ENCODE measurements around the gene KIAA1671. TPM values are rescaled to one million over a fixed set of nuclear protein-coding genes. Genes with fewer than 3 reads are reported as not detected.

Gene KIAA1671
- total and polyA plus RNA-seq, 2 of the 13 experiments (the other 11 are each of a cell fraction or from before 2014, with no cell fraction given): 13.5 to 13.6 TPM

DNA sequence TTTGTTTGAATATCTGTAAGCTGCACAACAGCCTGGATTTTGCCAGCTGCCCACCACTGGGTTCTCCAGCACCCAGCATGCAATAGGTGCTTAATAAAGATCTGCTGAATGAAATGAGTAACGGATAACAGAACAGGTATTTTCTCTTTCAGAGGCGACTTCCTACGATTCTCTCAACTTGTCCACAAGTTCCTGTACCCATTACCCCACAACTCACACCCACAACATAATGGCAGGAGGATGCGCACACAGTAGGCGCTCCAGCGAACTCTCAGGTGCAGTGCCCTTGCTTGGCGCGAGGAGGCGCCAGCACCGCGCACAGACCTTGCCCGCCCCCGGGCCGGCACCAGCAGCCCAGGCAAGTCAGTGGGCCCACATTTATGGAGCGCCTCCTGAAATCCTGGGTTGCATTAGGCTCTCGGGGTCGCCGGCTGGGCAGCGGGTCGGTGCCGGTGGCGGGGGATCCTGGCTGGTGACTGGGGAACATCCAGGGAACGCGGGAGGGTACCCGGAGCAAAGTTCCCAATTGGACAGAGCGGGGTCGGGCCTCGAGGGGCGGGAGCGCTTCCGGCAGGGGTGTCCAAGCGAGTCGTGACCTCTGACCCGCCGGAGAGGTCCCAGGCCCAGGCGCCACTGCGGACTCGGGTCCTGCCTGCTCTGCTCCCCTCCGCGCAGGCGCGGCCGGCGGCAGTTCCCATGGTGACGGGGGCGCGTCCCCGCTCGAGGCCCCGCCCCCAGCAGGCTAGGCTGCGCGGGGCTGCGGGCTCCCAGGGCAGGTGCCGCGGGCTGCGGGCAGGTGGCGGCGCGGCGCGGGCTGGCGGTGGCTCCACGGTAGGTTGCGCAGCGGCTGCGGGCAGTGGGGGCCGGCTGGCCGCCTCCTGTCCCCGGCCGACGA is at the start of gene KIAA1671 (continued):
- TF ChIP-seq ZNF282 (IDR thresholded peaks at IDR 0.05; ENCODE audit: partially characterized antibody) (no peak), TEAD3 (CRISPR knock-in tag; optimal IDR thresholded peaks at IDR 0.05; ENCODE audit: borderline replicate concordance) (no peak), IKZF1 (IDR thresholded peaks at IDR 0.05) (no peak), KLF9 (CRISPR knock-in tag; IDR thresholded peaks at IDR 0.05; ENCODE audit: low read depth) (no peak), MED13 (CRISPR knock-in tag; IDR thresholded peaks at IDR 0.05) (no peak), THAP11 (CRISPR knock-in tag; IDR thresholded peaks at IDR 0.05) (peak; percentile 87), KLF6 (CRISPR knock-in tag; IDR thresholded peaks at IDR 0.05) (no peak), PRMT3 (CRISPR knock-in tag; IDR thresholded peaks at IDR 0.05; ENCODE audit: borderline replicate concordance, low read depth) (peak; percentile 36; the same call in 1 of the 2 replicates), KDM5A (IDR thresholded peaks at IDR 0.05; ENCODE audit: borderline replicate concordance, low read length) (no peak), SP5 (CRISPR knock-in tag; IDR thresholded peaks at IDR 0.05; ENCODE audit: borderline replicate concordance, low read depth) (no peak), NFE2 (CRISPR knock-in tag; IDR thresholded peaks at IDR 0.05) (no peak), POLR2AphosphoS2 (IDR thresholded peaks at IDR 0.05; ENCODE audit: low read depth, low read length) (no peak), CHD4 (IDR thresholded peaks at IDR 0.05; ENCODE audit: borderline replicate concordance, low read length) (no peak), MATR3 (CRISPR knock-in tag; IDR thresholded peaks at IDR 0.05) (no peak), PHB2 (IDR thresholded peaks at IDR 0.05; ENCODE audit: partially characterized antibody) (no peak), ZNF512B (CRISPR knock-in tag; IDR thresholded peaks at IDR 0.05; ENCODE audit: borderline replicate concordance) (no peak)
- TF ChIP-seq, protein P1, sequence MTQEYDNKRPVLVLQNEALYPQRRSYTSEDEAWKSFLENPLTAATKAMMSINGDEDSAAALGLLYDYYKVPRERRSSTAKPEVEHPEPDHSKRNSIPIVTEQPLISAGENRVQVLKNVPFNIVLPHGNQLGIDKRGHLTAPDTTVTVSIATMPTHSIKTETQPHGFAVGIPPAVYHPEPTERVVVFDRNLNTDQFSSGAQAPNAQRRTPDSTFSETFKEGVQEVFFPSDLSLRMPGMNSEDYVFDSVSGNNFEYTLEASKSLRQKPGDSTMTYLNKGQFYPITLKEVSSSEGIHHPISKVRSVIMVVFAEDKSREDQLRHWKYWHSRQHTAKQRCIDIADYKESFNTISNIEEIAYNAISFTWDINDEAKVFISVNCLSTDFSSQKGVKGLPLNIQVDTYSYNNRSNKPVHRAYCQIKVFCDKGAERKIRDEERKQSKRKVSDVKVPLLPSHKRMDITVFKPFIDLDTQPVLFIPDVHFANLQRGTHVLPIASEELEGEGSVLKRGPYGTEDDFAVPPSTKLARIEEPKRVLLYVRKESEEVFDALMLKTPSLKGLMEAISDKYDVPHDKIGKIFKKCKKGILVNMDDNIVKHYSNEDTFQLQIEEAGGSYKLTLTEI (CRISPR knock-in tag; conservative IDR thresholded peaks at IDR 0.05): no peak
- TF ChIP-seq, protein P2, sequence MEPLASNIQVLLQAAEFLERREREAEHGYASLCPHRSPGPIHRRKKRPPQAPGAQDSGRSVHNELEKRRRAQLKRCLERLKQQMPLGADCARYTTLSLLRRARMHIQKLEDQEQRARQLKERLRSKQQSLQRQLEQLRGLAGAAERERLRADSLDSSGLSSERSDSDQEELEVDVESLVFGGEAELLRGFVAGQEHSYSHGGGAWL (CRISPR knock-in tag; IDR thresholded peaks at IDR 0.05): no peak; the same call in 1 of the 2 replicates
- TF ChIP-seq, protein P3, sequence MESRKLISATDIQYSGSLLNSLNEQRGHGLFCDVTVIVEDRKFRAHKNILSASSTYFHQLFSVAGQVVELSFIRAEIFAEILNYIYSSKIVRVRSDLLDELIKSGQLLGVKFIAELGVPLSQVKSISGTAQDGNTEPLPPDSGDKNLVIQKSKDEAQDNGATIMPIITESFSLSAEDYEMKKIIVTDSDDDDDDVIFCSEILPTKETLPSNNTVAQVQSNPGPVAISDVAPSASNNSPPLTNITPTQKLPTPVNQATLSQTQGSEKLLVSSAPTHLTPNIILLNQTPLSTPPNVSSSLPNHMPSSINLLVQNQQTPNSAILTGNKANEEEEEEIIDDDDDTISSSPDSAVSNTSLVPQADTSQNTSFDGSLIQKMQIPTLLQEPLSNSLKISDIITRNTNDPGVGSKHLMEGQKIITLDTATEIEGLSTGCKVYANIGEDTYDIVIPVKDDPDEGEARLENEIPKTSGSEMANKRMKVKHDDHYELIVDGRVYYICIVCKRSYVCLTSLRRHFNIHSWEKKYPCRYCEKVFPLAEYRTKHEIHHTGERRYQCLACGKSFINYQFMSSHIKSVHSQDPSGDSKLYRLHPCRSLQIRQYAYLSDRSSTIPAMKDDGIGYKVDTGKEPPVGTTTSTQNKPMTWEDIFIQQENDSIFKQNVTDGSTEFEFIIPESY (CRISPR knock-in tag; IDR thresholded peaks at IDR 0.05): peak; percentile 98
- TF ChIP-seq, protein P4, sequence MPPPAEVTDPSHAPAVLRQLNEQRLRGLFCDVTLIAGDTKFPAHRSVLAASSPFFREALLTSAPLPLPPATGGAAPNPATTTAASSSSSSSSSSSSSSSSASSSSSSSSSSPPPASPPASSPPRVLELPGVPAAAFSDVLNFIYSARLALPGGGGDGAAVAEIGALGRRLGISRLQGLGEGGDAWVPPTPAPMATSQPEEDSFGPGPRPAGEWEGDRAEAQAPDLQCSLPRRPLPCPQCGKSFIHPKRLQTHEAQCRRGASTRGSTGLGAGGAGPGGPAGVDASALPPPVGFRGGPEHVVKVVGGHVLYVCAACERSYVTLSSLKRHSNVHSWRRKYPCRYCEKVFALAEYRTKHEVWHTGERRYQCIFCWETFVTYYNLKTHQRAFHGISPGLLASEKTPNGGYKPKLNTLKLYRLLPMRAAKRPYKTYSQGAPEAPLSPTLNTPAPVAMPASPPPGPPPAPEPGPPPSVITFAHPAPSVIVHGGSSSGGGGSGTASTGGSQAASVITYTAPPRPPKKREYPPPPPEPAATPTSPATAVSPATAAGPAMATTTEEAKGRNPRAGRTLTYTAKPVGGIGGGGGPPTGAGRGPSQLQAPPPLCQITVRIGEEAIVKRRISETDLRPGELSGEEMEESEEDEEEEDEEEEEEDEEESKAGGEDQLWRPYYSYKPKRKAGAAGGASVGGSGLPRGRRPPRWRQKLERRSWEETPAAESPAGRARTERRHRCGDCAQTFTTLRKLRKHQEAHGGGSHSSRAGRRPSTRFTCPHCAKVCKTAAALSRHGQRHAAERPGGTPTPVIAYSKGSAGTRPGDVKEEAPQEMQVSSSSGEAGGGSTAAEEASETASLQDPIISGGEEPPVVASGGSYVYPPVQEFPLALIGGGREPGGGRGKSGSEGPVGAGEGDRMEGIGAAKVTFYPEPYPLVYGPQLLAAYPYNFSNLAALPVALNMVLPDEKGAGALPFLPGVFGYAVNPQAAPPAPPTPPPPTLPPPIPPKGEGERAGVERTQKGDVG (CRISPR knock-in tag; IDR thresholded peaks at IDR 0.05; ENCODE audit: borderline replicate concordance): no peak
